Natural killer cell treated with Interleukin-12 subunit alpha and Interleukin-12 subunit beta and Interleukin-15 and Interleukin-18, amount 100 ng/mL, for 72 hours (primary cell): ENCODE measurements around the gene VSNL1. TPM values are rescaled to one million over a fixed set of nuclear protein-coding genes. Genes with fewer than 3 reads are reported as not detected.

ENCODE experiments used
- ATAC-seq, 2 donors: fragments of 150-1000 bp; cut with Tn5 transposase in 1 of 2; sonication (Bioruptor Pico), chemical (Tn5 transposase) in 1 of 2; 2 replicates each; pipeline ENCODE4 v1.10.0; 2021
- DNase-seq: peaks from one replicate; pipeline ENCODE4 v3.0.0; 2022; ENCODE audit warnings: low spot score
- H3K27ac Mint-ChIP-seq, 2 donors: 1 replicate in 1 of 2; 2 replicates in 1 of 2; pipeline ENCODE4 v1.8.0; 2022; ENCODE audit warnings: mixed read lengths in 2 of 2, mild to moderate bottlenecking in 1 of 2, moderate library complexity in 1 of 2
- H3K27me3 Mint-ChIP-seq, 2 donors: 1 replicate in 1 of 2; 2 replicates in 1 of 2; pipeline ENCODE4 v1.8.0; 2022; ENCODE audit warnings: mixed read lengths in 2 of 2
- H3K36me3 Mint-ChIP-seq: one replicate; pipeline ENCODE4 v1.8.0; 2022; ENCODE audit warnings: mixed read lengths
- H3K4me1 Mint-ChIP-seq, 2 donors: 1 replicate in 1 of 2; 2 replicates in 1 of 2; pipeline ENCODE4 v1.8.0; 2022; ENCODE audit warnings: low read depth in 2 of 2, mixed read lengths in 2 of 2, mild to moderate bottlenecking in 1 of 2
- H3K4me3 Mint-ChIP-seq: one replicate; pipeline ENCODE4 v1.8.0; 2022; ENCODE audit warnings: mixed read lengths
- H3K9me3 Mint-ChIP-seq: 2 replicates; pipeline ENCODE4 v1.8.0; 2022; ENCODE audit warnings: mixed read lengths
- total RNA-seq, 2 donors: library from RNA; stranded (reverse); gene quantifications; one replicate each; pipeline ENCODE4 v1.2.3, GENCODE V29; 2022

Gene VSNL1
- total RNA-seq, 2 donors from 2014 or later = not detected

- H3K27ac Mint-ChIP-seq = no peak overlapping the region
Measured at GRCh38 chr2:17533546-17533945, 7.0 kb upstream of the VSNL1 start.

GRCh38 chr2:17536416-17536815, 4.1 kb upstream of the VSNL1 start:
- Mint-ChIP-seq H3K27me3 (peaks cover 29 to 38% of the 10 kb centered on the region in 2 donors), H3K9me3 (peaks cover 10% of the 10 kb centered on the region), H3K27ac (no peak overlapping the region)

More at GRCh38 chr2:17533546-17533945, 7.0 kb upstream of the VSNL1 start:
- H3K36me3 Mint-ChIP-seq = peaks cover 6% of the 10 kb centered on the region
- peaks cover 10% of the 10 kb centered on the region for H3K9me3 Mint-ChIP-seq
- ATAC-seq = no peak
- H3K4me1 Mint-ChIP-seq = no peaks in the 10 kb centered on the region
- no peak overlapping the region for H3K4me3 Mint-ChIP-seq
- peaks cover 18 to 21% of the 10 kb centered on the region in 2 donors for H3K27me3 Mint-ChIP-seq
- DNase-seq = no peak

GRCh38 chr2:17538022-17538843, 2.3 kb upstream of the VSNL1 start:
- peaks cover 8% of the 10 kb centered on the region for H3K9me3 Mint-ChIP-seq
- H3K27me3 Mint-ChIP-seq = peaks cover 35 to 49% of the 10 kb centered on the region in 2 donors
- DNase-seq = no peak
- H3K36me3 Mint-ChIP-seq = peaks cover 15% of the 10 kb centered on the region
- H3K4me3 Mint-ChIP-seq = no peak overlapping the region
- no peaks in the 10 kb centered on the region for H3K4me1 Mint-ChIP-seq
- no peak overlapping the region for H3K27ac Mint-ChIP-seq
- no peak for ATAC-seq

More at GRCh38 chr2:17536416-17536815, 4.1 kb upstream of the VSNL1 start:
- no peak for DNase-seq
- ATAC-seq = no peak
- H3K4me3 Mint-ChIP-seq = no peak overlapping the region
- H3K36me3 Mint-ChIP-seq = peaks cover 12% of the 10 kb centered on the region
- H3K4me1 Mint-ChIP-seq = no peaks in the 10 kb centered on the region

GRCh38 chr2:17538844-17539554, 1.5 kb upstream of the VSNL1 start:
- H3K36me3 Mint-ChIP-seq = peaks cover 15% of the 10 kb centered on the region
- H3K4me1 Mint-ChIP-seq = no peaks in the 10 kb centered on the region
- no peak overlapping the region for H3K4me3 Mint-ChIP-seq
- DNase-seq (no peak), ATAC-seq (peak in 1 of 2 donors; percentile 32)
- peaks cover 7% of the 10 kb centered on the region for H3K9me3 Mint-ChIP-seq
- H3K27me3 Mint-ChIP-seq = peaks cover 40 to 56% of the 10 kb centered on the region in 2 donors
- no peak overlapping the region for H3K27ac Mint-ChIP-seq

DNA sequence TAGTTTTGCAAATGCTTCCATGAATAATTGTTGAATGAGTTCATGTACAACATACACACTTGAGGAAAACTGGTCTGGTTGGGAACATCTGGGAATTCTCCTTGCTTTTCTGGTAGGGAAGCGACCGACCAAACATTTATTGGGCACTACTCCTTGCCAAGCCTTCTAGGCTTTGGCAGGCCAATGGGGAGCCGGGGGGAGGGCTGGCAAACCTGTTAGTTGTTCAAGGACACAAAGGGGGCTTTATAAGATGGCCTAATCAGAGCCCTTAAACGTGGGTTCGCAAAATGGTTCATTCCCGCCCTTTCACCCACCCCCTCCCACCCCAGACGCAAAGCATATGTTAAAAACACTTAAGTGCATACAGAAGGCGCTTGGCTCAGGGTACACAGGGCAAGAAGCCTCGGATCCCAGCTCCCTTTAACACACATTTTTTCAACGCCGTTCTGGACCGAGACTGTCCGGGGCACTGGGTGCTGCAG, 844 bp upstream of the VSNL1 start:
- Mint-ChIP-seq H3K36me3 (peaks cover 15% of the 10 kb centered on the region), H3K9me3 (peaks cover 7% of the 10 kb centered on the region), H3K4me1 (no peaks in the 10 kb centered on the region), H3K27me3 (peaks cover 40 to 58% of the 10 kb centered on the region in 2 donors), H3K4me3 (no peak overlapping the region), H3K27ac (no peak overlapping the region)
- ATAC-seq (no peak), DNase-seq (no peak)

- H3K27me3 Mint-ChIP-seq = peaks cover 33 to 51% of the 10 kb centered on the region in 2 donors
- no peak for DNase-seq
- H3K4me3 Mint-ChIP-seq = no peak overlapping the region
- H3K4me1 Mint-ChIP-seq = no peaks in the 10 kb centered on the region
- no peak for ATAC-seq
- peaks cover 10% of the 10 kb centered on the region for H3K36me3 Mint-ChIP-seq
- no peak overlapping the region for H3K27ac Mint-ChIP-seq
- no peaks in the 10 kb centered on the region for H3K9me3 Mint-ChIP-seq
Measured at GRCh38 chr2:17540813-17541530, 476 bp downstream of the VSNL1 start.

DNA sequence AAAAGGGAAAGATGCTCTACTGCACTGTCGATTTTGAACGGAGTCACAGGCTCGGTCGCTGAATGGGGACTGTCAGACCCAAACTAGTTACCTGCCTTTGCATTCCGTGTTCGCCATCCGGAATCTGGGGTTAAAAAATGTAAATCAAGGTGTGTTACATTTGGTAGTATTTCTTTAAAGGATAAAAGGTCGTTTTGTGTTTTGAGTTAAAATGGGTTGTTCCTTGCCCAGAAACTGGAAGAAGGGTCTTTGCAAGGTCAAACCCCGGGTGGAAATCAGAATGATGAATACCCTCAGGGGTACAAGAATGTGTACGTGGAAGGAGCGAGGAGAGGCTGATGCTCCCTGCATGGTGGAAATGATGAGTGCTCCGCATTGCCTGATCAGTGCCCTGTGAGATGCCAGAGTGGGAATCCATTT, 1.0 kb downstream of the VSNL1 start:
- Mint-ChIP-seq H3K36me3 (peaks cover 10% of the 10 kb centered on the region), H3K9me3 (no peaks in the 10 kb centered on the region), H3K4me1 (no peaks in the 10 kb centered on the region), H3K27me3 (peaks cover 31 to 51% of the 10 kb centered on the region in 2 donors), H3K4me3 (no peak overlapping the region), H3K27ac (no peak overlapping the region)
- no peak for DNase-seq
- ATAC-seq = no peak

- DNase-seq (no peak), ATAC-seq (no peak)
- H3K27me3 Mint-ChIP-seq = peaks cover 31 to 48% of the 10 kb centered on the region in 2 donors
- peaks cover 10% of the 10 kb centered on the region for H3K36me3 Mint-ChIP-seq
- H3K27ac Mint-ChIP-seq = no peak overlapping the region
- no peaks in the 10 kb centered on the region for H3K9me3 Mint-ChIP-seq
- no peak overlapping the region for H3K4me3 Mint-ChIP-seq
- H3K4me1 Mint-ChIP-seq = no peaks in the 10 kb centered on the region
Measured at GRCh38 chr2:17542471-17542870, 2.0 kb downstream of the VSNL1 start.

DNA sequence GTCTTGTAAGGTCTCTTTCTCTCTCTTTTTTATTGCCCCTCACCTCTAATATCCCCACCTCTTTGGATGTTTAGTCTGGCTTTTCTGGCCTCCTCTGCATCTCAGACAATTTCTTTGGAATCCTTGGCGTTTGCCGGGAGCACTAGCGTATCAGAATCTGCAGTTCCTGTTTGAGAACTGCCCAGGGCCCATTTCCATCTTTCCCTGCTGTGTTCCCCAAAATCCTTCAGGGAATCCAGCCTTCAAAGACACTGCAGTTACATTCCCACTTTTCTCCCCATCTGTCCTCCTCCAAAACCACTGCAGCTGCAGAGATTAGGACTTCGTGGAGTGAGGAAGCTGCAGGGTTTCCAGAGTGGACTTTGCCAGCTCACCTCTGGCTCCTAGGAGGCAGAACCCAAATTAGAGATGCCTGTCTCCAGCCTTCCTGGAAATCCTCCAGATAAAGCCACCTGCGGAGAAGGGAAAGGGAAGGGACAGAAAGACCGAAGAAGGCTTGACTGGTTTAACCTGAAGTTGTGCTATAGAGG, 2.7 kb downstream of the VSNL1 start:
- Mint-ChIP-seq H3K9me3 (no peaks in the 10 kb centered on the region), H3K27ac (no peak overlapping the region), H3K27me3 (peaks cover 26 to 41% of the 10 kb centered on the region in 2 donors), H3K4me3 (no peak overlapping the region), H3K4me1 (no peaks in the 10 kb centered on the region), H3K36me3 (peaks cover 10% of the 10 kb centered on the region)
- DNase-seq = no peak
- no peak for ATAC-seq

DNA sequence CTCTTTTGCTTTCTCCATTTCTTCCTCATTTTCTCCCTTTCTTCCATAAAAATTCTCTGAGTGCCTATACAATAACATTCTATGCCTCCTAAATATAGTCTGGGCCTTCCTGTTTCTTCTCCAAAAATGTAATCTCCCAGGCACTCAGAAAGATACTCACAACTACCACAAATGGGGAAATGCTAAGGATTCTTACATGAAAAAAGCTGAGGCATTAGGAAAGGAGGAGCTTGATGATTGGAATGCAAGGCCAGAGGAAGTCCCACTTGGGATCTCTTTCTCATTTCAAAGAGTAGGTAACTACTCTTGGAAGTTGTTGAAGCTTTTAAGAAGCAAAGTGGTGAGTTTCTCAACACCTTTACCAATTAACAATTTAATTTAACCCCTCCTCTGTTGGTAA, 3.4 kb downstream of the VSNL1 start:
- DNase-seq (no peak), ATAC-seq (no peak)
- peaks cover 24 to 41% of the 10 kb centered on the region in 2 donors for H3K27me3 Mint-ChIP-seq
- H3K4me1 Mint-ChIP-seq = no peaks in the 10 kb centered on the region
- no peak overlapping the region for H3K4me3 Mint-ChIP-seq
- H3K27ac Mint-ChIP-seq = no peak overlapping the region
- peaks cover under 1% of the 10 kb centered on the region for H3K9me3 Mint-ChIP-seq
- peaks cover 10% of the 10 kb centered on the region for H3K36me3 Mint-ChIP-seq

GRCh38 chr2:17544256-17544655, 3.8 kb downstream of the VSNL1 start:
- DNase-seq (no peak), ATAC-seq (no peak)
- H3K36me3 Mint-ChIP-seq = peaks cover 10% of the 10 kb centered on the region
- H3K4me1 Mint-ChIP-seq = no peaks in the 10 kb centered on the region
- peaks cover 24 to 45% of the 10 kb centered on the region in 2 donors for H3K27me3 Mint-ChIP-seq
- no peak overlapping the region for H3K27ac Mint-ChIP-seq
- H3K4me3 Mint-ChIP-seq = no peak overlapping the region
- H3K9me3 Mint-ChIP-seq = peaks cover 3% of the 10 kb centered on the region

DNA sequence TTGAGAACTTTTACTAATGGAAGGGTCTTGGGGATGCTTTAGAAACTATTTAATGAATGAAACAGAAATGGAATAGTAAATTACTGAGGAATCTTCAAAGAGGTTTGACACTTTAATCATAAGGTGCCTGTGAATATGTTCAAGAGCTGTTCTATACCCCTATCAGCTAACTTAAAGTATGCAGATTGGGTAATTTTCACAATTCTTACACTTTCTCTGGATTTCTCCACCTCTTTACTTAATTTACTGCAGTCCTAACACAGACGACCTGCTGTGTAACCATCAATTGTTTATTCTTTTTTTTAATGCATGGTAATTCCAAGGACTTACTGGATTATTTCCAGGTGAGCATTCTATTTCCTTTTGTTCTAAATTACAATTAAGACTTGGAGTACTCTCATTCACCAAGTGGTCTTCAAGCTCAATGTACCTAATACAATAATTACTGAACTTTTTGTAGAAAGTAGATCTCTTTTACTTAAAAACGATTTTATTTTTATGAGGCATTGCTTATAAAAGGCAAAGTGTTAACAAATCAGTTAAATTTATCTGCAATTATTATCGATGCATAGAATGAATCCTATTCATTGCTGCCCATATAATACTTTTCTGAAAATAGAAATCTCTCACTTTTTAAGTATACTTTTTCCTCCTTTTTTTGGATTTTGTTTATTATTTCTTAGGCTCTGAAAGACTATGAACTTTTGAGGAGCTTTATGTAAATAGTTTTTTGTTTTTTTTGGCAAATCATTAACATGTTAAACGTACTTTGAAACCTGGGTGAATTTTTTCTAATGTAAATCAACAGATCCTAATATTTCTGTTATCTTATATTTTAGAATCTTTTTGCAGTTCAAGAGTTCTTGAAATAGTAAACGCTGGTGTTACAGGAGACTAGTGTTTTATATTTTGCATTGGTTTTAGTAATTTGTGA, 5.5 kb downstream of the VSNL1 start:
- DNase-seq (no peak), ATAC-seq (no peak)
- Mint-ChIP-seq H3K27ac (no peak overlapping the region), H3K36me3 (peaks cover 8% of the 10 kb centered on the region), H3K4me3 (no peak overlapping the region), H3K9me3 (peaks cover 3% of the 10 kb centered on the region), H3K27me3 (peaks cover 17 to 35% of the 10 kb centered on the region in 2 donors), H3K4me1 (no peaks in the 10 kb centered on the region)
